Endodermal cell (in vitro differentiated cells): Measurements from ENCODE around the gene KRT6A. TPM values are rescaled to one million over a fixed set of nuclear protein-coding genes. Genes with fewer than 3 reads are reported as not detected.

Source experiments
- DNase-seq: peaks from one replicate; pipeline ENCODE4 v3.0.0-alpha.2; 2017
- H3K27ac ChIP-seq: 2 replicates; pipeline ENCODE4 v1.5.1; 2013; ENCODE audit warnings: mild to moderate bottlenecking, low read depth, low read length, moderate library complexity
- H3K27me3 ChIP-seq: 2 replicates; pipeline ENCODE4 v1.6.1; 2013; ENCODE audit warnings: mild to moderate bottlenecking, low read length, moderate library complexity; ENCODE audit not compliant: insufficient read depth, control insufficient read depth, poor library complexity, severe bottlenecking
- H3K36me3 ChIP-seq: 2 replicates; pipeline ENCODE4 v1.7.0; 2013; ENCODE audit warnings: mild to moderate bottlenecking, low read length, moderate library complexity; ENCODE audit not compliant: control insufficient read depth, insufficient read depth
- H3K4me1 ChIP-seq: one replicate; pipeline ENCODE4 v1.7.0; 2013; ENCODE audit warnings: low read length; ENCODE audit not compliant: control insufficient read depth, insufficient read depth
- H3K4me3 ChIP-seq: 2 replicates; pipeline ENCODE4 v1.5.1; 2013; ENCODE audit warnings: mild to moderate bottlenecking, low read length, moderate library complexity
- H3K9ac ChIP-seq: 2 replicates; pipeline ENCODE4 v1.6.1; 2013; ENCODE audit warnings: mild to moderate bottlenecking, low read length, moderate library complexity; ENCODE audit not compliant: poor library complexity, severe bottlenecking; ENCODE audit errors: extremely low read depth
- H3K9me3 ChIP-seq: 2 replicates; pipeline ENCODE4 v1.6.1; 2013; ENCODE audit warnings: mild to moderate bottlenecking, low read length, moderate library complexity; ENCODE audit not compliant: control insufficient read depth
- H3K27ac Mint-ChIP-seq: 2 replicates; pipeline ENCODE4 v1.8.0; 2020; ENCODE audit warnings: mixed read lengths
- H3K27me3 Mint-ChIP-seq: 2 replicates; pipeline ENCODE4 v1.8.0; 2021; ENCODE audit warnings: mild to moderate bottlenecking, mixed read lengths; ENCODE audit not compliant: insufficient read depth
- H3K36me3 Mint-ChIP-seq: 2 replicates; pipeline ENCODE4 v1.8.0; 2020; ENCODE audit warnings: low read depth, mixed read lengths
- H3K4me1 Mint-ChIP-seq: 2 replicates; pipeline ENCODE4 v1.8.0; 2020; ENCODE audit warnings: mixed read lengths
- H3K4me3 Mint-ChIP-seq: 2 replicates; pipeline ENCODE4 v1.8.0; 2020; ENCODE audit warnings: mild to moderate bottlenecking, moderate library complexity, mixed read lengths
- H3K9me3 Mint-ChIP-seq: 2 replicates; pipeline ENCODE4 v1.8.0; 2020; ENCODE audit warnings: mild to moderate bottlenecking, mixed read lengths
- CTCF ChIP-seq: fragments of 200-600 bp; sonication (generic); conservative IDR thresholded peaks from 2 replicates; pipeline ENCODE4 v1.5.0; 2021; ENCODE audit warnings: antibody characterized with exemption, mild to moderate bottlenecking
- WGBS, 2 experiments: methylation state at CpG; one replicate each; pipeline versions ENCODE4 v1.1.5 to v1.1.7; 2013; ENCODE audit warnings: missing lambda C conversion rate in 2 of 2, mixed read lengths in 1 of 2; ENCODE audit not compliant: insufficient coverage in 1 of 2, insufficient read length in 1 of 2; 5-methylcytosine and 5-hydroxymethylcytosine counted together
- total RNA-seq, 2 donors: library from RNA; stranded (reverse); fragmentation: NEBNext Ultra II Directional in 1 of 2; extraction: Animal tissue kit (Norgen Biotek cat#: 25700) in 1 of 2; gene quantifications; 2 replicates in 1 of 2; 3 replicates in 1 of 2; pipeline ENCODE4 v1.2.1, GENCODE V29; 2021

Gene KRT6A
- total RNA-seq, 2 donors from 2014 or later, result not detected

GRCh38 chr12:52526511-52526951 lies 33.5 kb upstream of the KRT6A start:
- H3K9ac ChIP-seq, result no peak overlapping the region
- no peak overlapping the region for H3K4me3 Mint-ChIP-seq
- no peaks in the 10 kb centered on the region for H3K36me3 ChIP-seq
- no peaks in the 10 kb centered on the region for H3K36me3 Mint-ChIP-seq
- H3K27me3 ChIP-seq, result no peaks in the 10 kb centered on the region
- 79 to 91% methylated on average over 6 to 8 of the region's 8 CpGs for WGBS, 2 experiments
- no peaks in the 10 kb centered on the region for H3K9me3 ChIP-seq
- H3K9me3 Mint-ChIP-seq, result no peaks in the 10 kb centered on the region
- H3K27me3 Mint-ChIP-seq, result peaks cover 2% of the 10 kb centered on the region
- H3K4me1 Mint-ChIP-seq, result peaks cover 12% of the 10 kb centered on the region
- peaks cover under 1% of the 10 kb centered on the region for H3K4me1 ChIP-seq
- DNase-seq, result peak; percentile 40
- H3K4me3 ChIP-seq, result no peak overlapping the region
- no peak overlapping the region for H3K27ac ChIP-seq
- no peak overlapping the region for H3K27ac Mint-ChIP-seq
- no peak for TF ChIP-seq CTCF

GRCh38 chr12:52525661-52526499 lies 32.8 kb upstream of the KRT6A start:
- DNase-seq, result peak; percentile 40

GRCh38 chr12:52524898-52525591 lies 32.0 kb upstream of the KRT6A start:
- Mint-ChIP-seq H3K4me1 (peaks cover 23% of the 10 kb centered on the region), H3K36me3 (no peaks in the 10 kb centered on the region), H3K9me3 (no peaks in the 10 kb centered on the region), H3K27ac (no peak overlapping the region), H3K27me3 (peaks cover 2% of the 10 kb centered on the region), H3K4me3 (no peak overlapping the region)
- Histone ChIP-seq H3K9ac (no peak overlapping the region), H3K27ac (no peak overlapping the region), H3K4me3 (no peak overlapping the region), H3K27me3 (no peaks in the 10 kb centered on the region), H3K9me3 (no peaks in the 10 kb centered on the region), H3K4me1 (peaks cover 7% of the 10 kb centered on the region), H3K36me3 (no peaks in the 10 kb centered on the region)
- TF ChIP-seq CTCF, result no peak
- WGBS, 2 experiments, result 93 to 100% methylated on average over 2 to 5 of the region's 5 CpGs
- peak; percentile 44 for DNase-seq

More at GRCh38 chr12:52525661-52526499, 32.8 kb upstream of the KRT6A start:
- H3K4me3 ChIP-seq, result no peak overlapping the region
- TF ChIP-seq CTCF, result no peak
- no peak overlapping the region for H3K9ac ChIP-seq
- WGBS, 2 experiments, result 82 to 83% methylated on average over 10 to 13 of the region's 13 CpGs
- no peak overlapping the region for H3K4me3 Mint-ChIP-seq
- H3K27me3 Mint-ChIP-seq, result peaks cover 2% of the 10 kb centered on the region
- H3K36me3 ChIP-seq, result no peaks in the 10 kb centered on the region
- no peak overlapping the region for H3K27ac Mint-ChIP-seq
- no peak overlapping the region for H3K27ac ChIP-seq
- no peaks in the 10 kb centered on the region for H3K9me3 ChIP-seq
- no peaks in the 10 kb centered on the region for H3K27me3 ChIP-seq
- H3K36me3 Mint-ChIP-seq, result no peaks in the 10 kb centered on the region
- H3K4me1 Mint-ChIP-seq, result peaks cover 19% of the 10 kb centered on the region
- H3K9me3 Mint-ChIP-seq, result no peaks in the 10 kb centered on the region
- peaks cover 7% of the 10 kb centered on the region for H3K4me1 ChIP-seq
